Karpas-422 (cell line): Measurements from ENCODE around the gene ACAD9. TPM values are rescaled to one million over a fixed set of nuclear protein-coding genes. Genes with fewer than 3 reads are reported as not detected.

Source experiments
- DNase-seq: peaks from one replicate; pipeline ENCODE4 v3.0.0-alpha.2; 2015
- H2AFZ ChIP-seq: fragments of 200-600 bp; sonication (generic); 2 replicates; pipeline ENCODE4 v1.6.1; 2014; ENCODE audit warnings: antibody characterized with exemption, low read length, mixed read lengths
- H3K27ac ChIP-seq: fragments of 200-600 bp; sonication (generic); 2 replicates; pipeline ENCODE4 v1.5.1; 2014; ENCODE audit warnings: mild to moderate bottlenecking, low read length, moderate library complexity
- H3K27me3 ChIP-seq: fragments of 200-600 bp; sonication (generic); 2 replicates; pipeline ENCODE4 v1.6.1; 2014; ENCODE audit warnings: low read length, mixed read lengths
- H3K36me3 ChIP-seq: fragments of 200-600 bp; sonication (generic); 2 replicates; pipeline ENCODE4 v1.6.1; 2014; ENCODE audit warnings: low read length, mixed read lengths; ENCODE audit not compliant: insufficient read depth
- H3K4me1 ChIP-seq: fragments of 200-600 bp; sonication (generic); 2 replicates; pipeline ENCODE4 v1.6.1; 2014; ENCODE audit warnings: mild to moderate bottlenecking, low read length, mixed read lengths
- H3K4me2 ChIP-seq: fragments of 200-600 bp; sonication (generic); 2 replicates; pipeline ENCODE4 v1.6.1; 2014; ENCODE audit warnings: low read length, low read depth, mild to moderate bottlenecking; ENCODE audit not compliant: poor library complexity, severe bottlenecking
- H3K4me3 ChIP-seq: fragments of 200-600 bp; sonication (generic); 2 replicates; pipeline ENCODE4 v1.5.1; 2014; ENCODE audit warnings: mild to moderate bottlenecking, antibody characterized with exemption, low read length, mixed read lengths
- H3K79me2 ChIP-seq: fragments of 200-600 bp; sonication (generic); 2 replicates; pipeline ENCODE4 v1.6.1; 2014; ENCODE audit warnings: mild to moderate bottlenecking, low read length, mixed read lengths
- H3K9ac ChIP-seq: fragments of 200-600 bp; sonication (generic); 2 replicates; pipeline ENCODE4 v1.6.0; 2014; ENCODE audit warnings: low read length
- H3K9me2 ChIP-seq: fragments of 200-600 bp; sonication (generic), shearing (Covaris generic); replicated peaks from 2 replicates; pipeline ENCODE4 v1.6.0; 2014; ENCODE audit warnings: mild to moderate bottlenecking, low read length, moderate library complexity; ENCODE audit not compliant: insufficient read depth
- H3K9me3 ChIP-seq: fragments of 300-700, 200-600 bp; sonication (generic); 2 replicates; pipeline ENCODE4 v1.6.1; 2014; ENCODE audit warnings: low read length, mixed read lengths
- H4K20me1 ChIP-seq: fragments of 200-600 bp; sonication (generic); 2 replicates; pipeline ENCODE4 v1.6.1; 2014; ENCODE audit warnings: mild to moderate bottlenecking, antibody characterized with exemption, low read length, low read depth; ENCODE audit not compliant: insufficient read depth
- total RNA-seq: library from RNA; depleted of rRNA; stranded (reverse); fragments of >200 nt; shearing (Covaris generic); gene quantifications from 2 replicates; pipeline ENCODE4 v1.2.3, GENCODE V29; 2014; ENCODE audit warnings: low replicate concordance

Gene ACAD9
- total RNA-seq, 1 experiment from 2014 or later, result 27.5 TPM

DNA sequence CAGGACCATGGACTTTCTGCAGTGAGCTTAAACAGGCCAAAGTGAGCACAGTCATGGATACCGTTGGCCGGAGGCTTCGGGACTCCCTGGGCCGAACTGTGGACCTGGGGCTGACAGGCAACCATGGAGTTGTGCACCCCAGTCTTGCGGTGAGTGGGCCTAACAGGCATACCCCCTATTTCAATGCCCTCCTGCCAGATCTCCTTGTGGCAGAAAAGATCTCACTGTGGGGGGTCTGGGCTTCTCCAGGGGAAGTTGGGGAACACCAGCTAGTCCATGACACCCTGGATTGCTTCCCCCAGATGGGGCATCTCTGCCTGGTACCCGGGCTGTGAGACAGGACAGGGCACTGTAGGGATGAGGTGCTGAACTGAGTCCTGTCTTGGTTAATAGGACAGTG lies 29.5 kb downstream of the ACAD9 start:
- peaks cover 21% of the 10 kb centered on the region for H3K36me3 ChIP-seq
- H2AFZ ChIP-seq, result no peak overlapping the region
- no peaks in the 10 kb centered on the region for H3K9me3 ChIP-seq
- no peak for DNase-seq
- no peaks in the 10 kb centered on the region for H3K9me2 ChIP-seq
- no peaks in the 10 kb centered on the region for H4K20me1 ChIP-seq
- H3K27me3 ChIP-seq, result no peaks in the 10 kb centered on the region
- H3K4me2 ChIP-seq, result no peak overlapping the region
- no peaks in the 10 kb centered on the region for H3K79me2 ChIP-seq
- no peak overlapping the region for H3K4me3 ChIP-seq
- H3K9ac ChIP-seq, result no peak overlapping the region
- H3K27ac ChIP-seq, result no peak overlapping the region
- H3K4me1 ChIP-seq, result peaks cover 5% of the 10 kb centered on the region

DNA sequence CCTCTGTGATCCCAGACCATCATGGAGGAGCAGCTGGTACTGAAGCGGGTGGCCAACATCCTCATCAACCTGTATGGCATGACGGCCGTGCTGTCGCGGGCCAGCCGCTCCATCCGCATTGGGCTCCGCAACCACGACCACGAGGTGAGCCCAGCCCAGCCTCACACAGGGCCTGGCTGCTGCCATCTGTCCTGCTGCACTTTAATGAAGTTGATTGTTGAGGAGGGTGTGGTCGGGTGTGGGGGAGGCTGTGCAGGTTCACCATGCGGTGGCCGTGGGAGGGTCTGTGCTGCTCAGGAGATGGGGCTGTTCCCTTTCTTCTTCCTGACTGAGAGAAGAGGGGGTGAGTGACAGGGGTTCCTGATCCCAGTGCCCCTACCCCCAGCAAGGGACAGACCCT lies 30.6 kb downstream of the ACAD9 start:
- H3K27ac ChIP-seq, result no peak overlapping the region
- DNase-seq, result no peak
- no peak overlapping the region for H3K4me3 ChIP-seq
- H3K36me3 ChIP-seq, result peaks cover 25% of the 10 kb centered on the region
- H2AFZ ChIP-seq, result no peak overlapping the region
- H4K20me1 ChIP-seq, result no peaks in the 10 kb centered on the region
- no peaks in the 10 kb centered on the region for H3K4me1 ChIP-seq
- no peaks in the 10 kb centered on the region for H3K9me2 ChIP-seq
- H3K9me3 ChIP-seq, result no peaks in the 10 kb centered on the region
- H3K4me2 ChIP-seq, result no peak overlapping the region
- H3K79me2 ChIP-seq, result no peaks in the 10 kb centered on the region
- H3K27me3 ChIP-seq, result no peaks in the 10 kb centered on the region
- no peak overlapping the region for H3K9ac ChIP-seq

DNA sequence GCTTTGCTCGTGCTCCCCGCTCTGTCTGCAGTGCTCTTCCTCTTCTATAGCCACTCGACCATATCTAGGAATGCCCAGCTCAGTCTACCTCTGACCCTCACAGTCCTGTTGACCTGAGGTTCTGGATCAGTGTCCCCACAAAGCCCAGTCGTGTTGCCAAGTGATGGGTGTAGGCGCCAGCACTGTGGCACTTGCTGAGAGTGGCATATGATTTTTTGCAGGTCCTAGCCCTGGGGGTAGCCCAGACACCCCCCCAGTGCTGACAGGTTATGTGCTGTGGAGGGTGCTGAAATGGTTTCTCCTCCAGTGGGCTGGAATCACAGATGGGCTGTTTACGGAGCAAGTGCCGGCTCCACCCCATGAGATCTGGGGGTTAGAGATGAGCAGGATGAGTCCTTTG lies 32.5 kb downstream of the ACAD9 start:
- no peaks in the 10 kb centered on the region for H3K9me2 ChIP-seq
- peaks cover 44% of the 10 kb centered on the region for H3K36me3 ChIP-seq
- H3K27ac ChIP-seq, result no peak overlapping the region
- no peak overlapping the region for H3K4me3 ChIP-seq
- H3K9ac ChIP-seq, result no peak overlapping the region
- no peaks in the 10 kb centered on the region for H3K79me2 ChIP-seq
- no peaks in the 10 kb centered on the region for H4K20me1 ChIP-seq
- H3K27me3 ChIP-seq, result no peaks in the 10 kb centered on the region
- no peak overlapping the region for H2AFZ ChIP-seq
- DNase-seq, result no peak
- no peaks in the 10 kb centered on the region for H3K4me1 ChIP-seq
- no peak overlapping the region for H3K4me2 ChIP-seq
- H3K9me3 ChIP-seq, result no peaks in the 10 kb centered on the region; the same call in 1 of the 2 replicates

DNA sequence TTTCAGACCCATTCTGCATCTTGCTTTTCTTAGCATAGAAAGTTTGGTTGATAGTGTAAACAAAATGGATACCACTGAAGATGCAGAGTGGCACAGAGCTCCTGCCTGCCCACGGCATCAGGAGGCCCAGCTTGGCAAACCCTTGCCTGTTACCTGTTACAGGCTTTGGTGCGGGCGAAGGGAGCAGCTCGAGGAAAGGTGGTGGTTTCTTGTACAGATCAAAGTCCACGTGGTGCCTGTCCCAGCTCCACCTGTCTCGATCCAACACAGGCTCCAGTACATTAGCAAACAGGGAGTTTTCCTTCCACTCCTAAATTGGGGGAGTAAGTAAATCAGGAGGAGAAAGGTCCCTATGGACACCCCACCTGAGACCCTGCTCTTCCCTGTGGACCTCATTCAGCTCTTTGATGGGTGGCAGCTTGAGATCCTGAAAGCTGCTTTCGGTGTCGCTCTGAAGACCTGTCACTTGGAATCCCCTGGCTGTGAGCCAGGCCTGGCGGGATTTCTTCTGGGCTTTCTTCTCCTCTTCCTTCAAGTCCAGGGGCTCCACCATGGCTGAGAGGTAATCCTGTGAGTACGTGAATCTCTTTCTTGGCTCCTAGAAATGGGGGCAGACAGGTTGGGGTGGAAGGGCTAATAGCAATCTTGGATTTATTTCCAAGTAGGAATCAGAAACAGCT lies 35.7 kb downstream of the ACAD9 start:
- Histone ChIP-seq H4K20me1 (no peaks in the 10 kb centered on the region), H3K9me2 (no peaks in the 10 kb centered on the region), H3K4me3 (no peak overlapping the region), H3K79me2 (no peaks in the 10 kb centered on the region), H3K4me1 (no peaks in the 10 kb centered on the region), H3K27ac (no peak overlapping the region), H3K9me3 (peaks cover 3% of the 10 kb centered on the region; the same call in 1 of the 2 replicates), H3K9ac (no peak overlapping the region), H3K4me2 (no peak overlapping the region), H3K27me3 (no peaks in the 10 kb centered on the region), H2AFZ (no peak overlapping the region), H3K36me3 (peaks cover 73% of the 10 kb centered on the region)
- DNase-seq, result no peak

DNA sequence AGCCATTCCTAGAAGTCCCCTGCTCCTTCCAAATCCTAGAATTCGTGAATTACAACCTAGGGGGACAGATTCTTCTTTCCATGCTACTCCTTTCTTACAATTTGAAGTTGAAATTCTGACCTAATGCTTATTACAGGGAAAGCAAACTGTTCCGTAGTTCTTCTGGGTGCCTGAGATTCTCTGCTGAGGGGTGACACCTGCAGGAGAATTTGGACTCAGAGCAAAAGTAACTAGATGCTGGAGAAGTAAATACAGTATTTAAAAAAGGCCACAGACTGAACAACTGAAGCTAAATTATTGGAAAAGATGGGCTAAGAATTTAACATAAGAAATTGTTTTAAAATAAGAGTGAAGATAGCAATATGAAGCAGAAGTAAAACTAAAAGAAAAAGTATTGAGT lies 37.9 kb downstream of the ACAD9 start:
- Histone ChIP-seq H3K9me3 (peaks cover 7% of the 10 kb centered on the region; the same call in 1 of the 2 replicates), H3K4me3 (no peak overlapping the region), H4K20me1 (no peaks in the 10 kb centered on the region), H3K27me3 (no peaks in the 10 kb centered on the region), H3K27ac (no peak overlapping the region), H3K9ac (no peak overlapping the region), H3K79me2 (no peaks in the 10 kb centered on the region), H2AFZ (no peak overlapping the region), H3K9me2 (no peaks in the 10 kb centered on the region), H3K36me3 (peaks cover 73% of the 10 kb centered on the region), H3K4me2 (no peak overlapping the region), H3K4me1 (no peaks in the 10 kb centered on the region)
- no peak for DNase-seq

DNA sequence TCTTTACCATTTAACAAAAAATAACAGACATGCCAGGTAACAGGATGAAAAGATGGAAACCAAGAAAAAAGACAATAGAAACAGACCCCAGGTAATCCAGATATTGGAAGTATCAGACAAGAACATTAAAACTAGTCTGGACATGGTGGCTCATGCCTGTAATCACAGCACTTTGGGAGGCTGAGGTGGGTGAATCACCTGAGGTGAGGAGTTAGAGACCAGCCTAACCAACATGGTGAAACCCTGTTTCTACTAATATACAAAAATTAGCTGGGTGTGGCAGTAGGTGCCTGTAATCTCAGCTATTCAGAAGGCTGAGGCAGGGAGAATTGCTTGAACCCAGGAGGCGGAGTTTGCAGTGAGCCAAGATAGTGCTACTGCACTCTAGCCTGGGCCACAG lies 40.6 kb downstream of the ACAD9 start:
- no peak for DNase-seq
- Histone ChIP-seq H3K9me2 (no peaks in the 10 kb centered on the region), H3K4me2 (no peak overlapping the region), H3K4me3 (no peak overlapping the region), H3K27me3 (no peaks in the 10 kb centered on the region), H3K4me1 (no peaks in the 10 kb centered on the region), H3K36me3 (peaks cover 48% of the 10 kb centered on the region), H4K20me1 (no peaks in the 10 kb centered on the region), H3K27ac (no peak overlapping the region), H2AFZ (no peak overlapping the region), H3K9me3 (peaks cover 12% of the 10 kb centered on the region), H3K9ac (no peak overlapping the region), H3K79me2 (no peaks in the 10 kb centered on the region)

DNA sequence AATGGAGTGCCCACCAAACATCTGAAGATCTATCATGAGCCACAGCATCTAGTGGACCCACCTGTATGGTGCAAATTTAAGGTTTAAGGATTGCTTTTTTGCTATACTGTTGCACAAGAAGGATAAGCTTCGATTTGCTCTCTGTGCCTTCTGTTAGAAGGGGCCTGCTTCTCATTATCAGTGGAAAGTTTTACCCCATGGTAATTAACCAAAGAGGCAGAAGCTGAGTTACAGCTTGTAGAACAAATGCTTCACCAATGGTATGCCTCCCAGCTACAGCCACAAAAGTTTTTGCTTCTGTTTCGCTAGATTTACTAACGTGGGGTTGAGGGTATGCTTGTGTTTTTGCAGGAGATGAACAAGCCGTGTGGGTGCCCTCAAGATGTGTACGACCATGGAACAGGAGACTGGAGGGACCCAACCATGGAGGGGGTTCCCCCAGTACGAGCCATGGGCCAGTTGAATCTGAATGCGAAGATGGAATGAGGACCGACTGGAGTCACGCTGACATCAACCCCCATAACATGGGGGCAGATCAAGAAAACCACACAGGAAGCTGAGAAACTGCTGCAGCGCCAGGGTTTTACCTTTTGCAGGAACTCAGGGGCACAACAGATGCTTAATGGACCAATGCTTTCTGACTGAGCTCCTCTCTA lies 43.5 kb downstream of the ACAD9 start:
- Histone ChIP-seq H3K27ac (no peak overlapping the region), H3K79me2 (no peaks in the 10 kb centered on the region), H3K4me1 (no peaks in the 10 kb centered on the region), H3K9me2 (no peaks in the 10 kb centered on the region), H2AFZ (no peak overlapping the region), H3K27me3 (no peaks in the 10 kb centered on the region), H3K36me3 (peaks cover 19% of the 10 kb centered on the region), H4K20me1 (no peaks in the 10 kb centered on the region), H3K4me3 (no peak overlapping the region), H3K9me3 (peaks cover 22% of the 10 kb centered on the region), H3K4me2 (no peak overlapping the region), H3K9ac (no peak overlapping the region)
- no peak for DNase-seq

DNA sequence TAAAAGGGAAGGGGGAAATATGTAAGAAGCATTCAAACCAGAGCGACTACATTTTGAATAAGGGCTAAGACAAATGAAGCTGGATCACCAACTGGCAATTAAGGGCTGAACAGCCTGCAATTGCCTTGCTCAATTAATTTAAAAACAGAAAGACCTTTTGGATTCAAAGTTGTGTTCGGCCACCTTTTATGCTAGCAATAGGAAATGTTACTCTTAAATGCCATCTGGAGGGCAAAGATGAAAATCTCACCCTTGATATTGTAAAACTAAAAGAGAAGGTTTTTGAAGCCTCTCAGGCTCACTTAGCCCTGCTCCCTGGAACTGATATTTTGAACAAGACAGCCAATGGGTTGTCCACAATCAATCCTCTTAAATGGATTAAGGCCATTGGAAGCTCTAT lies 44.2 kb downstream of the ACAD9 start:
- peaks cover 12% of the 10 kb centered on the region for H3K36me3 ChIP-seq

More for the DNA sequence above, 44.2 kb downstream of the ACAD9 start:
- Histone ChIP-seq H3K4me1 (no peaks in the 10 kb centered on the region), H3K4me2 (no peak overlapping the region), H3K79me2 (no peaks in the 10 kb centered on the region), H3K27me3 (no peaks in the 10 kb centered on the region), H3K9ac (no peak overlapping the region), H3K4me3 (no peak overlapping the region), H3K9me3 (peaks cover 22% of the 10 kb centered on the region), H3K9me2 (no peaks in the 10 kb centered on the region), H2AFZ (no peak overlapping the region), H3K27ac (no peak overlapping the region), H4K20me1 (no peaks in the 10 kb centered on the region)
- DNase-seq, result peak; percentile 50
